Lower leg skin (tissue), 3 donors: ENCODE data around the gene HMGB2.

Source experiments
- POLR2A ChIP-seq, 2 donors: fragments of 450-650 bp; IDR thresholded peaks; one replicate each; pipeline ENCODE4 v1.6.1; 2016 to 2017; ENCODE audit warnings: antibody characterized with exemption in 2 of 2, mild to moderate bottlenecking in 1 of 2, moderate library complexity in 1 of 2
- TF ChIP-seq, protein P1 (sequence below), 3 donors: fragments of 450-650 bp; IDR thresholded peaks; one replicate each; pipeline ENCODE4 v1.5.1; 2016; ENCODE audit warnings: antibody characterized with exemption in 3 of 3, mild to moderate bottlenecking in 3 of 3, moderate library complexity in 2 of 3

DNA sequence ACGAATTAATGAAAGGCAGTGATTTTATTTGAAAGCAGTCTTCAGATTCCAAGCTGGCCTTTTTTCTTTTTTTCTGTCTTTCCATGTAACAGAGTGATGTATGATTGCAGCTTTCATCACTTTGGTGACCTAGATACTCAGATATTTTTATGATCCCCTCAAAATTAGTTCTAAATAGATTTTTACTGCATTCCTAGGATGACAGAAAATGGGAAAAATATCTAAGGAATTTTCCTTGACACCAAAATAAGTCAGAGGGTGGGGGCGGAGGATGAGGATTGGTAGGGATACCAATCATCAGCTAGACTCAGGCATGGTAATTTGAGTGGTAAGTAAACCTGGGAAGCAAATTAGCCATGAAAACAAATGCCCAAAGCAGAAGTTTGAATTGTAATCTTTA lies 11.9 kb upstream of the HMGB2 start:
- TF ChIP-seq, protein P1, sequence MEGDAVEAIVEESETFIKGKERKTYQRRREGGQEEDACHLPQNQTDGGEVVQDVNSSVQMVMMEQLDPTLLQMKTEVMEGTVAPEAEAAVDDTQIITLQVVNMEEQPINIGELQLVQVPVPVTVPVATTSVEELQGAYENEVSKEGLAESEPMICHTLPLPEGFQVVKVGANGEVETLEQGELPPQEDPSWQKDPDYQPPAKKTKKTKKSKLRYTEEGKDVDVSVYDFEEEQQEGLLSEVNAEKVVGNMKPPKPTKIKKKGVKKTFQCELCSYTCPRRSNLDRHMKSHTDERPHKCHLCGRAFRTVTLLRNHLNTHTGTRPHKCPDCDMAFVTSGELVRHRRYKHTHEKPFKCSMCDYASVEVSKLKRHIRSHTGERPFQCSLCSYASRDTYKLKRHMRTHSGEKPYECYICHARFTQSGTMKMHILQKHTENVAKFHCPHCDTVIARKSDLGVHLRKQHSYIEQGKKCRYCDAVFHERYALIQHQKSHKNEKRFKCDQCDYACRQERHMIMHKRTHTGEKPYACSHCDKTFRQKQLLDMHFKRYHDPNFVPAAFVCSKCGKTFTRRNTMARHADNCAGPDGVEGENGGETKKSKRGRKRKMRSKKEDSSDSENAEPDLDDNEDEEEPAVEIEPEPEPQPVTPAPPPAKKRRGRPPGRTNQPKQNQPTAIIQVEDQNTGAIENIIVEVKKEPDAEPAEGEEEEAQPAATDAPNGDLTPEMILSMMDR (IDR thresholded peaks at IDR 0.05), result no peak
- TF ChIP-seq POLR2A (IDR thresholded peaks at IDR 0.05), result no peak
